Sciatic nerve (tissue), 2 donors: ENCODE results near the gene TLCD2. TPM values are rescaled to one million over a fixed set of nuclear protein-coding genes. Genes with fewer than 3 reads are reported as not detected.
"Not testable (repeated sequence)": the region's sequence is repeated elsewhere in the genome, so short reads cannot be mapped to it uniquely, and the experiment has no call there.

Experiments
- ATAC-seq: fragments of 200-7000 bp; cut with Tn5 transposase; one replicate; pipeline ENCODE4 v1.9.1; 2020; ENCODE audit warnings: mild to moderate bottlenecking, moderate library complexity
- DNase-seq: peaks from one replicate; pipeline ENCODE4 v3.0.0-alpha.2; 2020; ENCODE audit warnings: low spot score
- intact Hi-C: fragments of 100-400 bp; cut with DNase I; formaldehyde crosslinking; loops from one replicate; pipeline ENCODE4 v1.14.2; 2022
- total RNA-seq: library from RNA; stranded (reverse); fragmentation: NEBNext Ultra II Directional; extraction: Animal tissue kit (Norgen Biotek cat#: 25700); gene quantifications from one replicate; pipeline ENCODE4 v1.2.1, GENCODE V29; 2021
- donor health status: DM: no; HTN: no; CAD: no.
- donor health status: DM: no; HTN: no; CAD: no.

TLCD2 gene
- total RNA-seq, 1 donor from 2014 or later: 13.6 TPM

GRCh38 chr17:1652794-1653193 lies 57.4 kb downstream of the TLCD2 start:
- intact Hi-C loops, ATAC-seq, DNase-seq: not testable (repeated sequence)

Other genes starting within 250 kb of the TLCD2 start
- 326 TPM for gene MYO1C, start 217.7 kb downstream of the TLCD2 start, total RNA-seq
- 46.5 TPM for gene INPP5K, start 193.8 kb downstream of the TLCD2 start, total RNA-seq
- gene PITPNA, start 147.6 kb downstream of the TLCD2 start, total RNA-seq: 83.6 TPM
- gene SLC43A2, start 81.5 kb downstream of the TLCD2 start, total RNA-seq: 30.8 TPM
- gene SCARF1, start 64.6 kb downstream of the TLCD2 start, total RNA-seq: 25.2 TPM
- 15.4 TPM for gene RILP, start 60.5 kb downstream of the TLCD2 start, total RNA-seq
- gene PRPF8, start 25.5 kb downstream of the TLCD2 start, total RNA-seq: 285 TPM
- gene WDR81, start 14.3 kb upstream of the TLCD2 start, total RNA-seq: 26.1 TPM
- 3.2 TPM for gene SERPINF2, start 32.5 kb upstream of the TLCD2 start, total RNA-seq
- gene SERPINF1, start 51.7 kb upstream of the TLCD2 start, total RNA-seq: 592 TPM
- 17.7 TPM for gene SMYD4, start 119.5 kb upstream of the TLCD2 start, total RNA-seq
- gene RPA1, start 119.6 kb upstream of the TLCD2 start, total RNA-seq: 83.0 TPM